Adrenal gland (tissue), 12 donors: Measurements from ENCODE around the gene ZNF628. TPM values are rescaled to one million over a fixed set of nuclear protein-coding genes. Genes with fewer than 3 reads are reported as not detected.
A peak's percentile ranks its signal among the peaks of the same experiment; 100 is the strongest.

Experiments used
- DNase-seq, 7 donors: peaks; one replicate each; pipeline ENCODE4 v3.0.0-alpha.2; 2019 to 2020
- H3K27ac ChIP-seq, 5 donors: fragments of 200-600 bp; sonication (generic) in 4 of 5; 1 replicate in 3 of 5; 2 replicates in 2 of 5; pipeline versions ENCODE4 v1.5.1 to v1.8.0; 2016 to 2020; ENCODE audit warnings: mild to moderate bottlenecking in 1 of 5
- H3K27me3 ChIP-seq: fragments of 200-600 bp; 2 replicates; pipeline ENCODE4 v1.8.0; 2021
- H3K36me3 ChIP-seq, 2 donors: fragments of 200-600 bp; replicated peaks in 1 of 2; 1 replicate in 1 of 2; 2 replicates in 1 of 2; pipeline versions ENCODE4 v1.5.1 to v1.8.0; 2018 to 2022
- H3K4me1 ChIP-seq, 2 donors: fragments of 200-600 bp; replicated peaks in 1 of 2; 1 replicate in 1 of 2; 2 replicates in 1 of 2; pipeline versions ENCODE4 v1.5.1 to v1.8.0; 2018 to 2021
- H3K4me3 ChIP-seq, 4 donors: fragments of 200-600 bp; sonication (generic) in 3 of 4; one replicate each; pipeline ENCODE4 v1.5.1; 2016 to 2018
- H3K9me3 ChIP-seq, 3 donors: fragments of 200-600 bp; sonication (generic) in 1 of 3; replicated peaks in 1 of 3; 1 replicate in 2 of 3; 2 replicates in 1 of 3; pipeline versions ENCODE4 v1.5.1 to v1.8.0; 2016 to 2021
- CTCF ChIP-seq, 6 experiments: fragments of 450-650 bp in 4 of 6; fragments of 200-600 bp in 2 of 6; sonication (generic) in 1 of 6; IDR thresholded peaks; 1 replicate in 5 of 6; 2 replicates in 1 of 6; pipeline versions ENCODE4 v1.5.1 to v1.8.0; 2016 to 2021; ENCODE audit warnings: antibody characterized with exemption in 6 of 6, mild to moderate bottlenecking in 2 of 6, moderate library complexity in 1 of 6
- POLR2A ChIP-seq, 2 donors: fragments of 450-650 bp; IDR thresholded peaks; one replicate each; pipeline ENCODE4 v1.6.1; 2017; ENCODE audit warnings: antibody characterized with exemption in 2 of 2, mild to moderate bottlenecking in 2 of 2, moderate library complexity in 1 of 2
- WGBS, 4 donors: extraction: QIAGEN DNeasy Blood & Tissue Kit in 2 of 4; methylation state at CpG; one replicate each; pipeline versions ENCODE4 v1.1.5 to v1.1.7; 2013 to 2017; 5-methylcytosine and 5-hydroxymethylcytosine counted together
- intact Hi-C, 2 donors: fragments of 100-400 bp; cut with DNase I; formaldehyde crosslinking; loops; one replicate each; pipeline versions ENCODE4 v1.14.1 to v1.15.0; 2022 to 2023
- polyA plus RNA-seq, 3 donors: library from polyadenylated mRNA; stranded (reverse); fragments of 200-250 nt in 2 of 3; fragments of 350-450 nt in 1 of 3; fragmentation: Illumina TruSeq in 1 of 3; extraction: RNeasy Lipid Tissue Mini Kit (QIAGEN cat#74804) in 1 of 3; gene quantifications; one replicate each; pipeline ENCODE4 v1.2.3, GENCODE V29; 2013 to 2014
- total RNA-seq, 9 donors: library from RNA; depleted of rRNA in 4 of 9; stranded (reverse); fragments of >200 nt in 4 of 9; fragments of 120-200 nt in 1 of 9; fragmentation: NEBNext Ultra II Directional in 1 of 9; extraction: Animal tissue kit (Norgen Biotek cat#: 25700) in 1 of 9; gene quantifications; one replicate each; pipeline versions ENCODE4 v1.1.0 to v1.2.4, GENCODE V29; 2013 to 2023
- donor health status: healthy with polysubstance abuse.
- donor health status: Bipolar disorder and iron deficiency.
- donor health status: DM: yes; HTN: yes; CAD: no.
- donor health status: DM: no; HTN: no; CAD: no.
- donor health status: DM: no; HTN: no; CAD: no.
- donor health status: DM: yes; HTN: yes; CAD: no.

The ZNF628 gene
- total and polyA plus RNA-seq, 12 donors: 0.04 to 27.9 (median 7.7) TPM

DNA sequence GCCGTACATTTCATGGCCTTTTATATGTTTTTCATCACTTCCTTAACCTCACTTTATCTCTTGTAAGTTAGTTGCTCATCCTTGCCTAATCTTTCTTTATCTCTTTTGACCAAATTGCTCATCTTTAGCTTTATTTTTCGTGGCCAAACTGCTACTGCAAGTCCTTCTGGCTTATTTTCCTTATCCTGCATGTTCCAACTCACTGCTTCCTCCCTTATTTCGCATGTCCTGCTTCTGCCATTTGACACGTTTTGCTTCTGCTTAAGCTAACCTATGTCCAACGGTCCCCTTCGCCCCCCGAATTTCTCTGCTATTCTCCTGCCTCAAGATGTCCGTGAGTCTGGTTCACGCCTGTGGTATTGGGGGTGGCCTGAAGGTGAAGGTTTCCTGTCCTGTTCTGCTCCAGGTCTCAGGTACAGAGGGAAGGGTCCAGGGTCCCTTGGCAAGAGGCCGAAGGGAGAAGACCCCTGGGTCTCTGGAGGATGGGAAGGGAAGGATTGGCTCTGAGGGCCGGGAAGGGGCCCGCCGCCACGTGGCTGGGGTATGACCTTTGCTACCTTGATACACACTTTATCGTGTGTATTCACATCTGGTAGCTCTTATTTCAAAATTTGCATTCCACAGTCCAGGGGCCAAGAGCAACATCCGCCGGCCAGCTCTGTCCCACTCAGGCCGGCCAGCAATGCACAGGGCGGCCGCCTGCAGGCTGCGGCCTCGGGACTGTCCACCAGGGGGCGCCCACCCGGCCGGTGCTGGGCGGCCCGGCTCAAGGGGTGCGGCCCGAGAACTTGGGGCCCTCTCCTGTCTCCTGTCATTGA, 9.0 kb upstream of the ZNF628 start:
- H3K9me3 ChIP-seq: no peaks in the 10 kb centered on the region
- H3K4me3 ChIP-seq: no peak overlapping the region
- H3K27me3 ChIP-seq: no peaks in the 10 kb centered on the region
- DNase-seq: peak in 5 of 7 donors; percentile 56 to 71 (median 70)
- 22 to 49% (median 27%) methylated on average over 16 to 29 of the region's 29 CpGs for WGBS, 4 donors
- H3K27ac ChIP-seq: no peak overlapping the region
- H3K36me3 ChIP-seq: no peaks in the 10 kb centered on the region
- H3K4me1 ChIP-seq: peaks cover 0 to 9% of the 10 kb centered on the region in 2 donors
- TF ChIP-seq POLR2A (IDR thresholded peaks at IDR 0.05) (no peak), CTCF (IDR thresholded peaks at IDR 0.05) (peak; percentile 81 to 100 (median 94))
- intact Hi-C loops: loop anchor here in 1 of 2 donors (2.0 kb wide), 1 partner anchor 35 kb away; no protein-coding TSS in a partner anchor

DNA sequence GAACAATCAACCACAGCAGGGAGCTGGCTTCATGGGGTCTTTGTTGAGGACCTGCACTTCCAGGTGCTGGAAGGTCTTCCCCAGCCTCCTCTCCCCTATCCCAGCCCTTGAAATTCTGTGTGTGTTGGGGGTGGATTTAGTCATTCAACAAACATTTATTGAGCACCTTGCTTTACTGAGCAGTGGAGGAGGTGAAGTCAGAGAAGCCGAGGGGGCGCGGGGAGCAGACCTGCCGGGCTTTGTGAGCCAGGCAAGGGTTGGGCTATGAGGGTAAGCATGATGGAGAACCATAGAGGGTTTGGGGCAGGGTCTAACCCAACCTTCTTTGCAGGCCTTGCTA, 8.4 kb upstream of the ZNF628 start:
- no peak for DNase-seq
- no peaks in the 10 kb centered on the region for H3K27me3 ChIP-seq
- H3K4me1 ChIP-seq: peaks cover 0 to 9% of the 10 kb centered on the region in 2 donors
- intact Hi-C loops: no loop called here
- no peak overlapping the region for H3K4me3 ChIP-seq
- H3K27ac ChIP-seq: no peak overlapping the region
- H3K36me3 ChIP-seq: no peaks in the 10 kb centered on the region
- no peaks in the 10 kb centered on the region for H3K9me3 ChIP-seq
- peak in 2 of 6 experiments; percentile 34 to 46 for TF ChIP-seq CTCF (IDR thresholded peaks at IDR 0.05)
- TF ChIP-seq POLR2A (IDR thresholded peaks at IDR 0.05): no peak
- 11 to 25% (median 17%) methylated on average over 3 to 4 of the region's 4 CpGs for WGBS, 4 donors

DNA sequence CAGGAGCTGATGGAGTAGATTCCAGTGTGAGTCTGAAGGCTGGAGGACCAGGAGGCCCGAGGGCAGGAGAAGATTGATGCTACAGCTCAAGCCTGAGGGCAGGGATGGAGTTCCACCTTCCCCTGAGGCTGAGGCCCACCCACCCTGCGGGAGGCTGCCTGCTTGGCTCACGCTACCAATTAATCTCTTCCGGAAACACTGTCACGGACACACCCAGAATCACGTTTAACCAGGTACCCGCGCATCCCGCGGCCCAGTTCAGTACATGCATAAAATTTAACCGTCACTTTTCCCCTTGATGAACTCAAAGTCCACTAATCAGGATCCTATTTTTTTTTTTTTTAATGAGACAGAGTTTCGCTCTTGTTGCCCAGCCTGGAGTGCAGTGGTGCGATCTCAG, 5.2 kb upstream of the ZNF628 start:
- 82 to 91% (median 87%) methylated on average over 13 of the region's 13 CpGs for WGBS, 4 donors
- Histone ChIP-seq H3K36me3 (no peaks in the 10 kb centered on the region), H3K4me1 (peaks cover 0 to 15% of the 10 kb centered on the region in 2 donors), H3K27me3 (no peaks in the 10 kb centered on the region), H3K9me3 (no peaks in the 10 kb centered on the region), H3K4me3 (no peak overlapping the region), H3K27ac (no peak overlapping the region)
- intact Hi-C loops: no loop called here
- no peak for DNase-seq
- TF ChIP-seq POLR2A (IDR thresholded peaks at IDR 0.05) (no peak), CTCF (IDR thresholded peaks at IDR 0.05) (no peak)

DNA sequence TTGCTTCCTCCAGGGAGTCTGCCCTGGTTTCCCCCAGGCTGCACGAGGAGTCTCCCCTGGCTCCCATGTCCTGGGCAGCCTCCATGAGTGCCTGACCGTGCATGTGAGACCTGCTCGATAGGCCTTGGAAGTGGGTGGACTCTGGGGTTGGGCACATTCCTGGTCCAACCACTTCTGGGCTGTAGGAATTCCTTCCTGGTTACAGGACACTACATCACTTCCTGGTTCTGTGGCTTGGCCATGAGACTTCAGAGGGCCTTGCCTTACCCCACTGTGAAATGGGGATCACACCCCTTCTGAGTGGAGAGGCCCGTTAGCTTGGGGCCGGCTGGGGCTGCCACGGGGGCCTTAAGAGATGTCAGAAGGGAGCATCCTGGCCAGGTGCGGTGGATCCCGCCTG, 4.0 kb upstream of the ZNF628 start:
- no peak for DNase-seq
- intact Hi-C loops: no loop called here
- no peak for TF ChIP-seq POLR2A (IDR thresholded peaks at IDR 0.05)
- TF ChIP-seq CTCF (IDR thresholded peaks at IDR 0.05): no peak
- Histone ChIP-seq H3K36me3 (no peaks in the 10 kb centered on the region), H3K27me3 (no peaks in the 10 kb centered on the region), H3K4me1 (peaks cover 4 to 15% of the 10 kb centered on the region in 2 donors), H3K4me3 (no peak overlapping the region), H3K27ac (no peak overlapping the region), H3K9me3 (no peaks in the 10 kb centered on the region)
- WGBS, 4 donors: 55 to 94% (median 77%) methylated on average over 3 to 8 of the region's 8 CpGs
